SKM-1 (cell line): Measurements from ENCODE around the gene SDK1.

Experiments
- DNase-seq: peaks from one replicate; lab custom pipeline; 2025; ENCODE audit not compliant: unreplicated experiment; lab: John Stamatoyannopoulos, UW

The SDK1 gene

DNA sequence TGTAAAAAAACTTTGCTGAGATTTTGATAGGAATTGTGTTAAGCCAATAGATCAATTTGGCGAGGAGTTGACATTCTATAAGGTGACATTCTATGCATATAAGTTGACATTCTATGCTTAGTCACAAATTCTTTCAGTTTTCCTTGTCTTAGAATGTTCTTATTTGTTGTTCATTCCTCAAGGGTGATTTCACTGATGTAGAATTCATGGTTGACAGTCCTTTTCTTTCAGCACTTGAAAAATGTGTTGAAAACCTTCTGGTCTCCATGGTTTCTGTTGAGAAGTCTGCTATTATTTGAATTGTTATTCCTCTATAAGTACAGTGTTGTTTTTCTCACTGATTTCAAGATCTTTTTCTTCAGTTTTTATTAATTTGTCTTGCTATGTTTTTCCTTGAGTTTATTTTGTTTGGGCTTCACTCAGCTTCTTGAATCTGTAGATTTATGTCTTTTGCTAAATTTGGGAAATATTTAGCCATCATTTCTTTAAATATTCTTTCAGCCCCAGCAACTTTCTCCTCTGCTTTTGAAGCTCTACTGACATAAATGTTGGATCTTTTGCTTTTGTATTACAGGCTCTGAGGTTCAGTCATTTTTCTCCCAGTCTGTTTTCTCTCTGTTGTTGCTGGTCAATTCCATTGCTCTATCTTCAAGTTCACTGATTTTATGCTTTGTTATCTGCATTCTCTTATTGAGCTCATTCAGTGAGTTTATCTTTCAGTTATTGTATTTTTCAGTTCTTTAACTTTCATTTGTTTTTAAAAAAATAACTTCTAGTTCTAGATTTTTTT, 154.9 kb downstream of the SDK1 start:
- DNase-seq: no peak

DNA sequence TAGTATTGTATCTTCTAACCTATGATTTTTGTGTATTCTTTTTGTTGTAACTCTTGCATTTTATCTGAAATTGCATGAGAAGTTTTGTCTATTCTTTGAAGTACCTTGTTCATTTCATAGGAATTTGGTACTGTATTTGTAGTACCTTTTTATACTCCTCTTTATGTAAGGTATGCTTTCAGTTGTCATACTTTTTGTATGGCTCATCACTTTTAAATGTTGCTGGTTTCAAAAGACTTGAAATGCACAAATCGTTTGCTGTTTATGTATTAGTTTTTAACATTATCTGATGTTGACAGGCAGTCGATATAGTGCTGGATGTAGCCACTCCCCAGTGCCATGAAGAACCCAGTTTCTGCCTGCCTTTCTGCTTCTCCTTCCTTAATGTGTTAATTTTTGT, 158.1 kb downstream of the SDK1 start:
- no peak for DNase-seq

DNA sequence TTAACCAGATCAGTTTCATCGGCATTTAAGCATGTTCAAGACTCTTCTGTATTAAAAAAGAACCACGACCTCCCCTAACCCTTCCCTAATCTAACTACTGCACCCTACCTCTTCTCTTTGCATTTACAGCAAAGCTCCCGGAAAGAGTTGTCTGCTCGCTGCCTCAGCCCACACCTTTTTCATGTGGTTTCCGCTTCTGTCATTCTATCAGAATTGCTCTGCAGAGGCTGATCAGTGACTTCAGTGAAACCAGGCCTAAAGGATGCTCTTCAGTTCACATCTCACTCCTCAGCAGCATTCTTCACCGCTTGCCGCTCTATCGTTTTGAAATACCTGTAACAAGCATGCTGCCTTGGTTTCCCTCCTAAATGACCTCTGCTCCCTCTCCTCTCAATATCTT, 160.9 kb downstream of the SDK1 start:
- no peak for DNase-seq

DNA sequence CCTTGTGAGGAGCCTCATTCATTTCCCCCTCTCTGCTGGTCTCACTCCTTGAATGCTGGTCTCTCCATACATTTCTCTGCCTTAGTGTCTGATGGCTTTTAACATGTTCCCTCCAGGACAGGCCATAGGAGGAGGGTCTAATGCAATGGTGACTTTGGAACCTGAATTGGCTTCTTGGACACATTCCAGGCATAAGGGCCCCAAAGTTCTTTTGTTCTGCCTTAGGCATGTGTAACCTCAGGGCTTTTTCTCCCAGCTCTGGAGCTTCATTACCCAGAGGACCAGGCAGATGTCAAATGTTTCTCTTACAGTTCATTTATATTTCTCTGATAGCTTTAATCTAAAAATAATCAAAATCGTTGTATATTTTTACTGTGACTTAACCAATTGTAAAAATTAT, 162.6 kb downstream of the SDK1 start:
- no peak for DNase-seq

DNA sequence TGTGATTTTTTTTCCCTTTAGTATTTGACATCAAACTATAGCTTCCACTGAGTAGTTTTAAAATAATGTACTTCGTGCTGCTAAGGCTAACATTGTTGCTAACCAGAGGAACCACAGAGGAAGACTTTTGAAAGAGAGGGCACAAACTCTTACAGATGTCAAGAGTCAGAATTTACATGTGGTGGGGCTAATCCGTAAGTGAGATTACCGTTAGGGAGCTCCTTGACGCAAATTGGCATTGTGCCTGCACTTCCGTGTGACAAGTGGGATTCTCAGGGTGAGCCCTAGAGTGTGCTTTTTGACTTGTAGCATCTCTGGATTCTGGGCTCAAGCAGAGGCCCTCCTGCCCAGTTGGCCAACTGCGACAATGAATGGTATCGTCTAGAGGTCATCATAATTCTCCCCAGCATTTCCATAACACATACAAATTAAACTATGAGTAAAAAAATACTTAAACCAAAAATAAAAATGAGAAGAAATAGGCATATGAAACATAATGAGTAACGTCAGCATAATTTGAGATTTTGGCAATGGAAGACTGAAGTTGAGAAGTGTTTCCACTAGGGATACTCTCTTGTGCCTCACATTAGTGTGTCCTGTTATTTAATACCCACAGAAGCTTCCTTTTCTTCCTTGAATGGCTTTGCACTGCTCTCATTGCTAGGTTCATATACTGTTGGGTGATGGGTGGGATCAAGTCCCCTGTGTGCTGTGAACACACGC, 164.0 kb downstream of the SDK1 start:
- DNase-seq: no peak

DNA sequence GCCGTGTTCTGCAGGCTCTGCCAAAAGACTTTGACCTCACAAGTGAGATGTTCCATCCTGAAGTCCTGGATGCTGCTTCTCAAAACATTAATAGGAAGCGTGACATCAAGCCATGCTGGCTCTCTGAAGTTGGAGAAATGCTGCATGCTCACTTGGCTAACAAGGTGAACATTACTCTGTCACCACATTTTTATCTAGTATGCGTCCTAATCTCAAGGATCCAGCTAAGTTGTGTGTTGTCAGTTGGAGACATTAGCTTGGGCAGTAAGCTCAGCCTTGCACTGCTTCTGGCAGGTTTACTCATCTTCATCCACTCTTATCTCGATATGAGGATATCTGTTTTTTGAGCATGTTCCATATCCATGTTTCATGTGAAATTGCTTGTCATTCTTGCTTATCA, 165.2 kb downstream of the SDK1 start:
- no peak for DNase-seq

DNA sequence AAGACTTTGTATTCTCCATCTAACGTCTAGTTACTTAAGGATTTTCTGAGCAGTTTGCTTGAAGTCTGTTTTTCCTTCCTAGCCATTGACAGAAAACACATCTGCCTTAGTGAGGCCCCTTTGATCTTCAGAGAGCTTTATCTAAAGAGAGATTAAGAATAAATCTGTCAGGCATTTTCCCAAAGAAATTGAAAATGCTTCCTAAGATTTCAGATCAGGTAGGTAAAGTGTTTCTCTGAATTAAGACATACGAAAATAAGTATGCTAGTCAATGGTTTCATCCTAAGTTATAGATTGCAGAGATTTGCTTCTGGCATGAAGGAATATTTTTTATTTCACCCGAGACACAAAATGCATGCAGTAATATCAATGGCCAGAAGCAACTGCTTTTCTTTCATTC, 168.6 kb downstream of the SDK1 start:
- no peak for DNase-seq

DNA sequence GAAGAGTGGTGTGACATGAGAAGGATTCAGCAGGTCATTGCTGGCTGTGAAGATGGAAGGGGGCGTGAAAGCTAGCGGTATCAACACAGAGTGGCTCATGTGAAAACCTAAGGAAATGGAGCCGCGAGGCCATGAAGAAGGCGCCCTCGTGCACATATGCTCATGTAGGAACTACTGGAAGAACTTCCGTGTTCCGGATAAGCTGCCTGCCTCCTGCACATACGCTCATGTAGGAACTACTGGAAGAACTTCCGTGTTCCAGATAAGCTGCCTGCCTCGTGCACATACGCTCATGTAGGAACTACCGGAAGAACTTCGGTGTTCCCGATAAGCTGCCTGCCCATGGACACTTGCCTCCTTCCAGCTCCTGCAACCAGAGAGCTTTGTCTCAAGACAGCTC, 179.1 kb downstream of the SDK1 start:
- DNase-seq: no peak

DNA sequence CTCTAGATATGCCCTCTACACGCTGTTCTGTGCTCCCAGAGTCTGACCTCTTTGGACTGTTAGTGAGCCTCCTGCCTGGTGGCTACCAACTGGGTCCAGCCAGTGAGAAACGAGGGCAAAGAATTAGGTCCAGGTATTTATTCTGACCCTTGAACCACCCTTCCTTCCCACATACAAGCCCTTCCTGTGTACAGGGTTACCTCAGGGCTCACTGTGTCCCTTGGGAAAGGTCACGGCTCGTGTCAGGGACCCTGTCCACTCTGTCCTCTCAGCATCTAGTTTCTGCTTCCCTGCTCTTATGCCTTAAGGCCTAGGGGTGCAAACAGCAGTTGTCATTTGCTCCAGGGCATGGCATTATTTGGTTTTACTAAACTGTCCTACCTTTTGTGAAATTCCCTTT, 180.4 kb downstream of the SDK1 start:
- DNase-seq: no peak

DNA sequence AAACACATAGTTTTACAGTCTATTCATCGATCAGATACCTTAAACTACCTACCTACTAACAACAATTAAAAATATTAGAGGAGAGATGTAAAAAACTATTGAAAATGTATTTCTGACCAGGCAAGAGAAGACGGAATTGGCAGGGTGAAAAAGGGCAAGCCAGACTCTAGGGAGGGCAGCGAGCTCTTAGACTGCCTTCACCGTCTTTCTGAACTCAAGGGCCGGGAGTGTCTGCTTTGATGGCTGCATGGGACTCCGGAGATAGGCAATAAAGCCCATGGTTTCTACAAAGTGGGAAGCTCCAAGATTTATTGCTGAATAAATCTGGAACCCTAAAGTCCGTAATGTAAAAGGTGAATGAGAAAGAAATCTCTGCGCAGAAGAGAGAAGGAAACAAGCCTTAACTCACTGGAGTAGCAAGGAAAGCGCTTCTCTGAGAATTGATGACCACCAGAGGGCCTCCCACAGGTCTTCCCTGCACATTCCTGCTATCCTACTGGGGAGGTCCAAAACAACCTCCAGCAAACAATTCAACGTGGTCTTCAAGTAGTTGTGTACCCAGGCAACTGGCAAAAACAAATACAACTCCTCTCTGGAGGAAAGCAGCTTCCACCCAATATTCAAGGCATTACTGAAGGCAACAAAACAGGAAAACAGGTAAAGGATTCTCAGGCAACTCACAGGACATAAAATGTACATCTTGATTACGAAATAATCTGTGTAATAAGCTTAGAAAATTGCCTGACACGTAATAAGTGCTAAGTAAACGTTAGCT, 181.3 kb downstream of the SDK1 start:
- DNase-seq: peak; percentile 2

DNA sequence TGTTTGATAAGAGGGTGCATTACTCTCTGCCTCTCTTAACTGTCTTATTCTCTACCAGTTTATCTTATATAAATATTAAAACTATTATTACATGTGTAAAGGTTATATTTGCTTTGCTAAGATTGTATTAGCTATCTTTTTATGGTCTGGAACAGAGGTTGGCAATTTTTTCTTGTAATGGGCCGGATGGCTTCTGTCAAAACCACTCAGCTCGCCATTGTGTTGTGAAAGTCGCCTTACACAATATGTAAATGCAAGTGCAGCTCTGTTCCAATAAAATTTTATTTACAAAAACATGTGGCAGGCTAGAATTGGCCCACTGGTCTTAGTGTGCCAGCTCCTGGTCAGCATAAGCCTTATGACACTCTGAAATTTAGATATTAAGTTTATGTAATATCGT, 185.8 kb downstream of the SDK1 start:
- DNase-seq: no peak

DNA sequence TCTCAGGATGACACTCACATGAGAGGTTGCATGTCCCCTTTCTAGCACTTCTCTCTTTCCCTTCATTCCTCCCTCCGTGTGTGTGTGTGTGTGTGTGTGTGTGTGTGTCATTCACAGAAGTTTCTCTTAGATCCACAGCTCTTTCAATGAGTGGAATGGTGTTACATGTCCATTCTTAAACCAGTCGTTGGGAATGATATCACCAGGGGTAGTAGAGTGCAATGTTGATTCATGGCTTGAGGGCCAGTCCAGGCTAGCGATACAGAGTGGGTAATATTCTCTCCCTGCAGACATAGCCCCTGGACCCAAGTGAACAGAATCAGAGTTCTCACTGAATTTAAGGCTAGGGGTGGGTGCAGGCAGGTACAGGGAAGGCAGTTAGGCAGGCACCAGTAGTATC, 187.8 kb downstream of the SDK1 start:
- no peak for DNase-seq

DNA sequence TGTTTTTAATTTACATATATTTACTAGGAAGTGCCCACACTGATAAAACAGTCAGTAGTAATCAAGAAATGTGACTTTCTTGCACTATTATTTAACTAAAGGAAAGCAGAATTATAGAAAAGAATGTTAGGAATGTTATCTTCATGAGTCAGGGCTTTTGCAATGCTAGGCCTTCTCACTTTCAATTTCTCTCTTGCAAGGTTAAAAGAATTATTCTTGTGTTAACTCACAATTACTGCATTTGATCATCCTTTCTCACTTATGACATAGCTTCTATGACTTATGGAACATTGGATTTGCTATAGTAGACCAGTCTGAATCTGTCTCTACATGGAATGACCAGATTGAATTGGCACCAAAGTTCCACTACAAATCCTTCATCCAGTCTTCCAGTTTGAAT, 192.4 kb downstream of the SDK1 start:
- DNase-seq: no peak

DNA sequence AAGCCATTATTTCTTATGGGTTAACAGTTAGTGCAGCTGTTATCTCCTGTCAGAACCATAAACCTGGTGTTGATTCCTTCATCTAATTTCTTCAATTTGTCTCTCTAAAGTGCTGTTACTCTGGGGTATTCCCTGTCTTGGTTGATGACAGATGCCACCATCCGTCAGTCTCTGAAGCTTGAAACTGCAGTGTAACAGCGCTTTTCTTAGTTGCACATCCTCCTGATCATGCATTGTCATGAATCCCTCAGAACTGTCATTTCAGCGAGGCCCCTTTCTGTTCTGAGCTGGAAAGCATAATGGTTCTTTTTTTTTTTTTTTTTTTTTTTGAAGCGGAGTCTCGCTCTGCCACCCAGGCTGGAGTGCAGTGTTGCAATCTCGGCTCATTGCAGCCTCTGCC, 193.9 kb downstream of the SDK1 start:
- DNase-seq: no peak

DNA sequence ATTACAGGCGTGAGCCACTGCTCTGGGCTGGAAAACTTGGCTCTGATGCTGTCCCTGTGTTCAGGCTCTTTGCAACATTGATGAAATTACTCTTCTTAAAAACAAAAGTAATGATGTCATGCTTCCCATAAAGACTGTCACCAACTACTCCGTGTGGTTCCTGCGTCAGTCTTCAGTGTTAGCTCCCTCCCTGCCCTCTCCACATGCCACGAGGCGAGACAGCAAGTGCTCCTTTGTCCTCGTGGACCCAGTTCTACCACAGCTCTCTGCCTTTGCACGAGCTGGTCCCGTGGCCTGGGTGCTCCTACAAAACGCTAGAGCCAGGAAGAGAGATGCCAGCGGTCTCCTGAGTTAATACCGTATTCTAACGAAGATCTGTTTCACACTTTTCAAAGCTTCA, 194.5 kb downstream of the SDK1 start:
- DNase-seq: no peak

DNA sequence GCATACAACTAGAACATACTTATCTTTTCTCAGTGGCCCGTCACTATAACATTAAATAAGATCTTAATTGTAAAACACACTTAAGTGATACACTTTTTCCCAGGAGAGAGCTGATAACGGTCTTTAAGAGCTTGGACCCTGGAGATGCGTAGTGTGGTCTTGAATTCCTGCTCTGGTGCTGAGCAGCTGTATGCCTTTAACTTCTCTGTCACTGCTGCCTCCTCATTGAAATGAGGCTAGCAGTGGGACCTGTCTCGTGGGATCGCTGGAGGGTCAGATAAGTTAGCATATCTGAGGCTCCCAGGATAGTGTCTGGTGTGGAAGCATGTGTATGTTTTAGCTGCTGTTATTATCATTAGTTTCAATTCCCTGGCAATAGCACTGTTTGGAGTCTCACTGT, 194.9 kb downstream of the SDK1 start:
- DNase-seq: no peak

DNA sequence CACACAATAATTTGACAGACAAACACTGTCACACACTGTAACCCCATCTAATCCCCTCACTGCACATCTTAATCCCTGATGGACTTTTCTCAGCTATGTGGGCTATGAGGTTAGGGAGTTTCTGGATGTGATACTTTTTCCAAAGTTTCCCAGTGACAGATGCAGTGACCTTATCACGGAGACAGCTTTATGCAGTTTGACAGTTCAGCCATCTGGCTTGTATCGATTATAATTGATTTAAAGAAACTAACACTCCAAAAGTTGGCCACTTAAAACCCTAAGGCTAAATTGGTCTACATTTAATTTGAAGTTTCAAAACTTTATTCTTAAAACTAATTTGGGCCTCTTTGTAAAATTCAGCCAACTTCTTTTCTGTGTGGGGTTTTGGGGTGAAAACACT, 196.7 kb downstream of the SDK1 start:
- DNase-seq: no peak

DNA sequence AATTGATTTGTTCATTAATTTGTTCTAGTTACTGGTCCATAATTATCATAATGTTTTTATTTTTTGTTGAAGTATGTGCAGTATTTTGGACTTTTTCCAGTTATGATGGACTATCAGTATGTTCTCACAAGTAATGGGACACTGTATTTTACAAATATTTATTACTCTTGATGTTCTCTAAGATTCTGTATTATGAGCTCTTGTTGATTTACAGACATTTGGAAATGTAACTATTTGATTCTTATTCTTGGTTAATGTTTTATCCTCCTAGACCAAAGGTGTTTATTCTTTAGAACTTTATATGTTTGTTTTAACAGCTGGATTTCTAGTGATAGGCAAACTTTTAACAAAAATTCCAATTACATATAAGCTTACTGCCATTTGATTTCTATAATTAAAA, 200.6 kb downstream of the SDK1 start:
- DNase-seq: no peak

DNA sequence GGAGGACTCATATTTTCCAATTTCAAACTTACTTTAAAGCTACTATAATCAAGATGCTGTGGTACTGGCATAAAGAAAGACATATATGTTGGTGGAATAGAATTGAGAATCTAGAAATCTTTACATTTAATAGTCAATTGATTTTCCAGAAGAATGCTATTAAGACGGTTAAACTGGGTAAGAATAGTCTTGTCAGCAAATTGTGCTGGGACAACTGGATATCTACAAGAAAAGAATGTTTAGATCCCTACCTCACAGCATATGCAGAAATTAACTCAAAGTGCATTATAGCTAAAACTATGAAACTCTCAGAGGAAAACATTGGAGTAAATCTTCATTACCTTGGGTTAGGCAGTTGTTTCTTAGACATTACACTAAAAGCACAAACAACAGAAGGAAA, 203.3 kb downstream of the SDK1 start:
- no peak for DNase-seq

DNA sequence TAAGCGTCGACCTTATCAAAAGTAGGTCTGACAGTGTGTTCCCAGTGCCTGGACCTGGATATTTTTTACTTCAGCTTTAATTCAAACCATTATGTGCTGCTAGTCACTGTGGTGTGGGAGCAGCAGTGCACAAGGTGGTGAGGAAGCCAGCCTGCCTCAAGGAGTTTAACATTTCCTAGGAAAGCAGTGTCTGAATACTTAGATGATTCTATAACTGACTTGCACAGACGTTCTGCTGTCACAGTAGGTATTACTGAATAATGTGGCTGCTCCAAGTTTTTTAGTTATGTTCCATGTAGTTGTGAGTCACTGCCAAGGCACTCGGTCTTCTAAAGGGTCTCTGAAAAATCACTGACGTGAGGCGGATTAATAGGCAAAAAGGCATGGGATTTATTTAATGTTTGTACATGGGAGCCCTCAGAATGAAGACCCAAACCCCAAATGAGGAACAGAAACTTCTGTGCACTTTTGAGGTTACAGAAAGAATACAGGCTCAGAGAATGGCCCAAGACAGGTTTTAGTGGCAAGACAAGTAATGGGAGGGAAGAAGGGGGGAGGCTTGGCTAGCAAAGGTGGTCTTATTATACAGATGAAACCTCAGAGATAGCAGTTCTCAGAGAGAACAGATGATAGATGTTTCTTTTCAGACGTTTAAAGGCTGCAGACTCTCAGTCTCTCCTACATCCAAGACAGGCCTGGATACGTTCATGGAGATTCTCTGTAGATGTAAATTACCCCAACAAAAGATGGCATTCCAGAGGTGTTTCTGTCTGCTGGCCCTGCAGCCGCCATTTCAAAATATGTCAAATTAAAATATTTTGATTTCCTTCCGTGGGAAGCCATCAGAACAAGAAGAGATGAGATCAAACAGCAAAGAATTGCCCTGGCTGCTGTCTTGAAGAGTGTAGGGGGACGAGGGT, 209.3 kb downstream of the SDK1 start:
- DNase-seq: no peak

DNA sequence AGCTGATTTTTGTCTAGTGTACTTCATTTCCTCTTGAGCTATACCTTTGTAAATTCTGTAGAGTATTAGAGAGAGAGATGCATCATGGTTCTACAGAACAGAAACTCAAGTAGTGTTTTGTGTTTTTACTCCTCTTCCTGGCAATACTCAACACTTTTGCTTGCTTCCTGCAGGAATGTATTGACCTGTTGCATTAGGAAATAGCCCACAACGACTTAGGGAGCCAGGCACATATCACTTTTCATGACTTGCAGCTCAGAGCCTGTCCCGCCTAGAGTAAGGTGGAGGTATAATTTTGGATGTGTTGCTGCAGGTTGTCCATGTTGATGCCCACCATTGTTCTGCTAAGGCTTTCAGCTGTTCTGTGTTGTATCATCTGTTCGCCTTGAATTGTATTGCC, 216.3 kb downstream of the SDK1 start:
- no peak for DNase-seq
